ENCODE data around the gene ARAF. TPM values are rescaled to one million over a fixed set of nuclear protein-coding genes. Genes with fewer than 3 reads are reported as not detected.

ARAF gene
- total and polyA plus RNA-seq, 2 of the 8 experiments (the other 6 are each of a cell fraction or from before 2014, with no cell fraction given) = 39.0 to 45.2 TPM

DNA sequence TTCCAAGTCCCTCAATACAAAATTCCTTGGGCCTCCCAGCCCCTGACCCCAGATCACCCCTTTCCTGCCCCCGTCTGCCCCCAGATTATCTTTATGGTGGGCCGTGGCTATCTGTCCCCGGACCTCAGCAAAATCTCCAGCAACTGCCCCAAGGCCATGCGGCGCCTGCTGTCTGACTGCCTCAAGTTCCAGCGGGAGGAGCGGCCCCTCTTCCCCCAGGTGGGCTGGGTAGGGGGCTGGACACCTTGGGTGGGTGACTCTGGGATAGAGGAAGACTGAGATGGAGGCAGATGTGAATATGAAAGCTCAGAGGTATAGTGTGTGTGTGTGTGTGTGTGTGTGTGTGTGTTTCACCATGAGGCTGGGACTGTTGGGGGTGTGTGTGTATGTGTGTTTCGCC lies 9.8 kb downstream of the ARAF start:
- WGBS, 2 experiments (ENCODE audit: extremely low coverage in 1 of 2, insufficient coverage in 1 of 2, insufficient read length in 1 of 2, insufficient replicate concordance in 2 of 2, low coverage in 1 of 2, low lambda C conversion rate in 2 of 2, missing lambda C conversion rate in 1 of 2) = 88% methylated on average over 5 of the region's 8 CpGs; no CpG with 5 or more reads in 1 of the 2 experiments
- Histone ChIP-seq H2BK120ac (replicated peaks; ENCODE audit: low read depth, low read length) (no peak overlapping the region), H2BK15ac (ENCODE audit: low read length) (no peak overlapping the region), H3K79me2 (ENCODE audit: control insufficient read depth in 1 of 2, insufficient read depth in 2 of 2, low read length in 2 of 2) (no peaks in the 10 kb centered on the region), H2AFZ (ENCODE audit: low read length) (no peak overlapping the region), H3K27ac (ENCODE audit: low read depth, low read length) (no peak overlapping the region), H2BK12ac (ENCODE audit: low read depth, low read length) (no peak overlapping the region), H3K9me3 (ENCODE audit: insufficient read depth in 2 of 2, low read depth in 1 of 2, low read length in 1 of 2) (no peaks in the 10 kb centered on the region), H3K23ac (ENCODE audit: insufficient read length) (no peak overlapping the region), H4K5ac (ENCODE audit: insufficient read length, low read depth, low read length) (no peak overlapping the region), H3K4me2 (ENCODE audit: insufficient read depth in 1 of 2, low read depth in 2 of 2, low read length in 2 of 2) (no peak overlapping the region), H2BK20ac (ENCODE audit: low read length) (no peak overlapping the region), H3K9ac (replicated peaks in 1 of 4; ENCODE audit: extremely low read depth in 1 of 4, low read depth in 3 of 4, low read length in 3 of 4) (no peak overlapping the region), H3K27me3 (replicated peaks in 1 of 4; ENCODE audit: control insufficient read depth in 3 of 4, extremely low read depth in 1 of 4, insufficient read depth in 3 of 4, low read length in 3 of 4) (no peaks in the 10 kb centered on the region), H3K56ac (replicated peaks; ENCODE audit: insufficient read length, low read depth, low read length) (no peak overlapping the region), H3K4me1 (replicated peaks in 1 of 4; ENCODE audit: control insufficient read depth in 3 of 4, insufficient read depth in 4 of 4, low read length in 3 of 4) (peaks cover 0 to 14% (median 7%) of the 10 kb centered on the region in 4 experiments; a peak in 5 of 7 replicates), H3K23me2 (ENCODE audit: low read depth, low read length) (peaks cover 7% of the 10 kb centered on the region; the same call in 1 of the 2 replicates), H2BK5ac (ENCODE audit: low read depth, low read length) (no peak overlapping the region), H4K8ac (ENCODE audit: extremely low read depth, insufficient read depth, low read length) (no peak overlapping the region), H2AK5ac (ENCODE audit: low read depth, low read length) (no peak overlapping the region), H3K18ac (ENCODE audit: extremely low read depth, low read length) (no peak overlapping the region), H3K4ac (replicated peaks; ENCODE audit: insufficient read length, low read depth, low read length) (no peak overlapping the region), H3K36me3 (ENCODE audit: control insufficient read depth in 2 of 4, insufficient read depth in 4 of 4, low read length in 3 of 4) (peaks cover 0 to 28% (median 15%) of the 10 kb centered on the region in 4 experiments; a peak in 4 of 8 replicates), H3K14ac (ENCODE audit: insufficient read length) (no peak overlapping the region), H4K91ac (replicated peaks; ENCODE audit: insufficient read length, low read length) (no peak overlapping the region), H3K79me1 (ENCODE audit: low read depth, low read length) (no peaks in the 10 kb centered on the region), H4K20me1 (replicated peaks in 1 of 2; ENCODE audit: control insufficient read depth in 1 of 2, insufficient read depth in 2 of 2, low read length in 2 of 2) (no peaks in the 10 kb centered on the region), H3K4me3 (ENCODE audit: extremely low read depth in 1 of 4, insufficient read depth in 2 of 4, low read depth in 3 of 4, low read length in 4 of 4) (no peak overlapping the region)
- ChIA-PET POLR2A (ENCODE audit: partially characterized antibody) (interaction anchor here (0.7 to 2.3 kb wide), 5 partner anchors 11 to 173 kb away, joined by 3 to 9 read pairs (median 4); partner anchors contain the start of gene TIMP1), CTCF (ENCODE audit: partially characterized antibody) (interaction anchor here (0.7 to 1.7 kb wide), 3 partner anchors 39 to 73 kb away, joined by 3 to 6 read pairs (median 3); no protein-coding TSS in a partner anchor)
- FAIRE-seq (no peak), DNase-seq (ENCODE audit: low read depth in 1 of 2, low spot score in 2 of 2) (no peak)
- TF ChIP-seq POU5F1 (IDR thresholded peaks at IDR 0.05; ENCODE audit: low read depth, low read length) = no peak
- TF ChIP-seq SIN3A (conservative IDR thresholded peaks at IDR 0.05 in 1 of 2, IDR thresholded peaks at IDR 0.05 in 1 of 2; ENCODE audit: low read depth in 1 of 2, low read length in 2 of 2) = no peak
- TF ChIP-seq BACH1 (IDR thresholded peaks at IDR 0.05; ENCODE audit: low read length) = no peak
- TF ChIP-seq, protein P1, sequence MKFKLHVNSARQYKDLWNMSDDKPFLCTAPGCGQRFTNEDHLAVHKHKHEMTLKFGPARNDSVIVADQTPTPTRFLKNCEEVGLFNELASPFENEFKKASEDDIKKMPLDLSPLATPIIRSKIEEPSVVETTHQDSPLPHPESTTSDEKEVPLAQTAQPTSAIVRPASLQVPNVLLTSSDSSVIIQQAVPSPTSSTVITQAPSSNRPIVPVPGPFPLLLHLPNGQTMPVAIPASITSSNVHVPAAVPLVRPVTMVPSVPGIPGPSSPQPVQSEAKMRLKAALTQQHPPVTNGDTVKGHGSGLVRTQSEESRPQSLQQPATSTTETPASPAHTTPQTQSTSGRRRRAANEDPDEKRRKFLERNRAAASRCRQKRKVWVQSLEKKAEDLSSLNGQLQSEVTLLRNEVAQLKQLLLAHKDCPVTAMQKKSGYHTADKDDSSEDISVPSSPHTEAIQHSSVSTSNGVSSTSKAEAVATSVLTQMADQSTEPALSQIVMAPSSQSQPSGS (IDR thresholded peaks at IDR 0.05; ENCODE audit: low read length) = no peak
- TF ChIP-seq, protein P2, sequence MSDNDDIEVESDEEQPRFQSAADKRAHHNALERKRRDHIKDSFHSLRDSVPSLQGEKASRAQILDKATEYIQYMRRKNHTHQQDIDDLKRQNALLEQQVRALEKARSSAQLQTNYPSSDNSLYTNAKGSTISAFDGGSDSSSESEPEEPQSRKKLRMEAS (IDR thresholded peaks at IDR 0.05) = no peak
- no peak for TF ChIP-seq KDM4A (IDR thresholded peaks at IDR 0.05; ENCODE audit: low read depth, low read length, severe bottlenecking)
- TF ChIP-seq RAD21 (IDR thresholded peaks at IDR 0.05 in 1 of 2, conservative IDR thresholded peaks at IDR 0.05 in 1 of 2; ENCODE audit: low read depth in 2 of 2, low read length in 2 of 2) = no peak
- no peak for TF ChIP-seq MAFK (IDR thresholded peaks at IDR 0.05; ENCODE audit: low read depth, low read length)
- no peak for TF ChIP-seq JUND (IDR thresholded peaks at IDR 0.05; ENCODE audit: low read length)

All from H1 (cell line).